Common myeloid progenitor, CD34-positive (primary cell): ENCODE results near the gene ANKRD18B.
"Not testable (repeated sequence)": the region's sequence is repeated elsewhere in the genome, so short reads cannot be mapped to it uniquely, and the experiment has no call there.

Experiments
- CTCF ChIA-PET: fragments of 350-600 bp; sonication (Branson Sonifier 250); formaldehyde crosslinking; loops from one replicate; lab custom pipeline; 2021; ENCODE audit warnings: antibody characterized with exemption; lab: Charles Lee
- POLR2A ChIA-PET: fragments of 350-600 bp; sonication (Branson Sonifier 250); formaldehyde crosslinking; loops from one replicate; lab custom pipeline; 2021; ENCODE audit warnings: antibody characterized with exemption; lab: Charles Lee
- DNase-seq, 3 donors: peaks; one replicate each; pipeline versions ENCODE4 v3.0.0 to v3.0.0-alpha.2; 2013
- H3K27ac ChIP-seq, 2 experiments: 1 replicate in 1 of 2; 2 replicates in 1 of 2; pipeline ENCODE4 v1.7.0; 2013; ENCODE audit warnings: inconsistent platforms in 2 of 2, low read length in 2 of 2, mild to moderate bottlenecking in 2 of 2, low read depth in 1 of 2, moderate library complexity in 1 of 2; ENCODE audit not compliant: severe bottlenecking in 2 of 2, insufficient read depth in 1 of 2, poor library complexity in 1 of 2
- H3K27me3 ChIP-seq, 5 experiments: replicated peaks in 2 of 5; 1 replicate in 3 of 5; 2 replicates in 2 of 5; pipeline versions ENCODE4 v1.6.1 to v1.7.0; 2013; ENCODE audit warnings: low read length in 4 of 5, mild to moderate bottlenecking in 2 of 5, moderate library complexity in 2 of 5, inconsistent platforms in 1 of 5; ENCODE audit not compliant: insufficient read depth in 5 of 5, control insufficient read depth in 4 of 5
- H3K36me3 ChIP-seq, 4 experiments: 1 replicate in 2 of 4; 2 replicates in 2 of 4; pipeline versions ENCODE4 v1.6.1 to v1.7.0; 2013; ENCODE audit warnings: low read length in 3 of 4, control low read depth in 1 of 4, mild to moderate bottlenecking in 1 of 4; ENCODE audit not compliant: control insufficient read depth in 4 of 4, insufficient read depth in 4 of 4
- H3K4me1 ChIP-seq, 4 experiments: 1 replicate in 3 of 4; 2 replicates in 1 of 4; pipeline versions ENCODE4 v1.6.1 to v1.7.1; 2013; ENCODE audit warnings: low read length in 3 of 4, mild to moderate bottlenecking in 3 of 4, control low read depth in 1 of 4, inconsistent platforms in 1 of 4, moderate library complexity in 1 of 4; ENCODE audit not compliant: control insufficient read depth in 4 of 4, insufficient read depth in 4 of 4; ENCODE audit errors: control extremely low read depth in 1 of 4
- H3K4me3 ChIP-seq, 7 experiments: 1 replicate in 4 of 7; 2 replicates in 3 of 7; pipeline versions ENCODE4 v1.5.1 to v1.7.0; 2013; ENCODE audit warnings: mild to moderate bottlenecking in 7 of 7, low read length in 6 of 7, moderate library complexity in 6 of 7, inconsistent platforms in 2 of 7, low read depth in 2 of 7, control low read depth in 1 of 7; ENCODE audit not compliant: insufficient read depth in 4 of 7, control insufficient read depth in 1 of 7; ENCODE audit errors: extremely low read depth in 1 of 7
- H3K9me3 ChIP-seq, 5 experiments: 1 replicate in 4 of 5; 2 replicates in 1 of 5; pipeline versions ENCODE4 v1.6.1 to v1.7.1; 2013; ENCODE audit warnings: low read length in 4 of 5, mild to moderate bottlenecking in 2 of 5, inconsistent platforms in 1 of 5, low read depth in 1 of 5, moderate library complexity in 1 of 5; ENCODE audit not compliant: control insufficient read depth in 4 of 5, insufficient read depth in 2 of 5; ENCODE audit errors: control extremely low read depth in 1 of 5
- WGBS: methylation state at CpG from one replicate; pipeline ENCODE4 v1.1.5; 2013; ENCODE audit not compliant: insufficient coverage; 5-methylcytosine and 5-hydroxymethylcytosine counted together

ANKRD18B gene

DNA sequence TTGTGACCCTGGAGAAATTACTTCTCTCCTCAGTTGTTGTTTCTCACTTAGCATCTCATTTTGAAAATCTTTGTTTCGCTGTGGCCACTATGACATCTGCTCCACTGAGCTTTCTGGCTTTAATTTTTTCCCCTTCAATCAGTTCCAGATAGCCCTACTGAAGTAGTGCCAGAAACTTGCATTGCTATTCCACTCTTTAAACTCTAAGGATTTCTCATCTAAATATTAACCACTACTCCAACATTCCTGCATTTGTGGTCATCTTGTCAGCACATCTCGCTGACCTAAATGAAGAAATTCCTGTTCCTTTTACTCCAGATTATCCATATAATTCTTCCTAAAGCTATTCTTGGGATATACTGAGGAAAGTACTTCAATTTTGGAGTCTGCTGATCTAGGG, 35.0 kb upstream of the ANKRD18B start:
- no peaks in the 10 kb centered on the region for H3K4me1 ChIP-seq
- WGBS: 85% methylated on average over 1 of the region's 2 CpGs
- ChIA-PET POLR2A (no interaction called here), CTCF (interaction anchor here (1.4 kb wide), 1 partner anchor 17 kb away, joined by 3 read pairs; no protein-coding TSS in a partner anchor)
- no peak overlapping the region for H3K4me3 ChIP-seq
- H3K36me3 ChIP-seq: no peaks in the 10 kb centered on the region
- no peaks in the 10 kb centered on the region for H3K27me3 ChIP-seq
- DNase-seq: no peak
- no peaks in the 10 kb centered on the region for H3K9me3 ChIP-seq
- no peak overlapping the region for H3K27ac ChIP-seq

DNA sequence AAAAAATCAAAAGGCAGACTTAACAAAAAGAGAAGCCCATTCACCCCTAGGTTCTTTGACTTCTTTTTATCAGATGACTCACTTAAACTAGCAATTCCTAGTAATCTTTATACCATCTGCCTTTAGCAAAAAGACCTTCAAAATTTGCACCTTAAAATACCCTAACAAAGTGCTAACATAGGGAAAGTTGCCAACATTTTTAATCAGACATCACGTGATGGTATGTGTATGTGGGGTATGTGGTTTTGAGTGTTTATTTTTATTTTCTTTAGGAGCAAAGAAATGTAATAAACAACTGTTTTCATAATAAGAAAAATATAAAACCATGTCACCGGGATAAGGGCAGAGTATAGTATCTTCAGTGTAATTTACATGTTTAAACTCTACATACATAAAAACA, 30.2 kb upstream of the ANKRD18B start:
- H3K4me3 ChIP-seq, H3K27ac ChIP-seq, H3K9me3 ChIP-seq, DNase-seq, H3K4me1 ChIP-seq, H3K27me3 ChIP-seq, H3K36me3 ChIP-seq, POLR2A ChIA-PET: not testable (repeated sequence)
- CTCF ChIA-PET: interaction anchor here (1.3 kb wide), 1 partner anchor 29 kb away, joined by 4 read pairs; no protein-coding TSS in a partner anchor
- no CpG with 5 or more reads among the region's 2 CpGs for WGBS

DNA sequence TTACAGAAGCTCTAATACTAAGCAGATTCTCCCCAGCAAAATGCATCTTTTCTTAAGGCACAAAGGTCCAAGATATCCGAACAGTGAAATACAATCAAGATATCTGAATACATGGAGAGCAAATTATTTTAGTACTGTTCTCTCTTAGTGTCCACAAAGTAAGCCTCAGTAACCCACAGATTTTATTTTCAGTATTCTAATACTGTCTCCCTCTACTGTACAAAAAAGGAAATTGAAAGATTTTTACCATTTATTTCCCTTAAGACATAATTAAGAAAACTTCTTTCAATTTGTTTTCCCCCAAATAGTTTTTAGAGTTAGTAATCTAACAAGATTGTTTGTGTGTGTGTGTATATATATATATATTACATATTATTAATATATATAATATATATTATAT, 25.7 kb upstream of the ANKRD18B start:
- Histone ChIP-seq H3K36me3 (peaks cover 0 to 2% (median 0%) of the 10 kb centered on the region in 4 experiments), H3K4me3 (no peak overlapping the region), H3K27ac (no peak overlapping the region), H3K9me3 (no peaks in the 10 kb centered on the region), H3K4me1 (no peaks in the 10 kb centered on the region), H3K27me3 (no peaks in the 10 kb centered on the region)
- POLR2A ChIA-PET: no interaction called here
- WGBS: no CpG with 5 or more reads among the region's 1 CpG
- peak in 2 of 3 donors; percentile 34 to 43 for DNase-seq
- CTCF ChIA-PET: interaction anchor here (1.0 to 1.8 kb wide), 3 partner anchors 42 to 213 kb away, joined by 3 to 4 read pairs (median 3); no protein-coding TSS in a partner anchor

GRCh38 chr9:33506626-33507370, 17.3 kb upstream of the ANKRD18B start:
- H3K36me3 ChIP-seq: peaks cover 0 to 4% (median 2%) of the 10 kb centered on the region in 4 experiments
- H3K27ac ChIP-seq: no peak overlapping the region
- CTCF ChIA-PET: no interaction called here
- no peaks in the 10 kb centered on the region for H3K27me3 ChIP-seq
- H3K4me1 ChIP-seq: no peaks in the 10 kb centered on the region
- POLR2A ChIA-PET: no interaction called here
- no peak overlapping the region for H3K4me3 ChIP-seq
- no peak for DNase-seq
- no peaks in the 10 kb centered on the region for H3K9me3 ChIP-seq
- 98% methylated on average over 7 of the region's 7 CpGs for WGBS

DNA sequence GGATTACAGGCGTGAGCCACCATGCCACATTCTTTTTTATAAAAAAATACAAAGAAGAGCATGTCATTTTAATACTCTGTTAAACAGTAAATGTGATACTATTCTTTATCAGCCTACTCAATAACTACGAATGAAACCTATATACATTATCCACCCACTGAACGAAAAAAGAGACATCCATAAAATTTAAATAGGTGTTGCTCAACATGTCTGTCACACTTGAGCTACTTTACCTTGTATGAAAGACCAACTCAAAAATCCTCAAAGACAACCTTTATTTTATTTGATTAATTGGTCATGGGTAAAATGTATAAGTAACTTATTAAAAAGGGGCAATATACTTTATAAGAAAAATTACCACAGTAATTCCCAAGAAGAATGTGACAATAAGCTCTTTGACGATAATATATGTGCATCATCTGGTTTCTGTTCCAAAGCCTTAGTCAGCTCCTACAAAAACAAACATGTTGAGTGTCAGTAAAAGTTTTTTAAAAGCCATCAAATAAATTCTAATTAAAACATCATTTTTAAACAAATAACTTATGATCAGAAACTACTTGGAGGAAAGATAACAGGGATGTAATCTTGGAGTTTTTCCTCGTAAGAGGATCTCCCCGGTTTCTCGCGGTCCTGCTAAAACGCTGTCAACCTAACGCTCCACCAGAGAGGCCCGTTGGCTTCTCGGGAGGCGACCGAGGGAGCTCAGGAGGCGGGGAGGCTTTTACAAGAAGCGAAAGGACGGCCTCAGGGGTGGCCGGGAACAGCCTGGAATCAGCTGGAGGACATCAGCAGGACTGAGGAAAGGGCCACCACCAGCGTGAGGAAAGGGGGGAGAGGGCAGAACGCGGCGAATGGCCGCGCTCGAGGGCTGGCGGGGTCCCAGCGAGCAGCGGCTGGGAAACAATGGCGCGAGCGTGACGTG, 13.5 kb upstream of the ANKRD18B start:
- under 1% methylated on average over 28 of the region's 32 CpGs for WGBS
- CTCF ChIA-PET: interaction anchor here (0.7 kb wide), 1 partner anchor 37 kb away, joined by 3 read pairs; the partner anchor contains the start of gene NOL6

DNA sequence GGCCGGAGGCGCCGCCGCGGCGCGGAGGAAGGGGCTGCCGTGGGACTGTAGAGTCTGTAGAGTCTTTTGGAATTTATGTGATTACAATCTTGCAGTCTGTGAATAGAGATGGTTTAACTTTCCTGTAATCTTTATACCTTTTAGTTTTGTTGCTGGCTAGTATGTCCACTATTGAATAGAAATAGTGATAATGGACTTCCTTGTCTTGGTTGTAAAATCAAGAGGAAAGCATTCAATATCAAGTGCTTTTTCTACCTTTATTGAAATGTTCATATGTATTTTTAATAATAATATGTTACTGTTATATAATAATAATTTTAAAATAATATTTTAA, 12.9 kb upstream of the ANKRD18B start:
- CTCF ChIA-PET, H3K4me1 ChIP-seq, H3K9me3 ChIP-seq, POLR2A ChIA-PET, H3K27me3 ChIP-seq, DNase-seq, H3K36me3 ChIP-seq: not testable (repeated sequence)
- H3K4me3 ChIP-seq: peak overlapping the region; percentile 69 to 88 (median 82)
- WGBS: 0% methylated on average over 7 of the region's 8 CpGs
- H3K27ac ChIP-seq: peak overlapping the region; percentile 81 to 93

More for the DNA sequence above, 13.5 kb upstream of the ANKRD18B start:
- POLR2A ChIA-PET: no interaction called here
- Histone ChIP-seq H3K36me3 (peaks cover 0 to 2% (median under 1%) of the 10 kb centered on the region in 4 experiments), H3K9me3 (peaks cover 0 to 7% (median 0%) of the 10 kb centered on the region in 5 experiments), H3K4me1 (no peaks in the 10 kb centered on the region), H3K27ac (peak overlapping the region; percentile 81 to 93), H3K4me3 (peak overlapping the region; percentile 69 to 88 (median 82)), H3K27me3 (no peaks in the 10 kb centered on the region)
- peak; percentile 53 to 80 (median 65) for DNase-seq
